GM12878 (cell line): Measurements from ENCODE around the gene BANP. TPM values are rescaled to one million over a fixed set of nuclear protein-coding genes. Genes with fewer than 3 reads are reported as not detected.
A peak's percentile ranks its signal among the peaks of the same experiment; 100 is the strongest.

ENCODE experiments used
- ATAC-seq: fragments of 200-7000 bp; cut with Tn5 transposase; 3 replicates; pipeline ENCODE4 v1.9.1; 2020; ENCODE audit warnings: mild to moderate bottlenecking, moderate library complexity
- BruUV-seq: library from RNA; stranded (reverse); fragments of 400-500 nt; replicated peaks from 2 replicates; lab custom pipeline; 2021; lab: Mats Ljungman, UMichigan
- CTCF ChIA-PET: fragments of 300-600 bp; sonication (Branson Sonifier 250); formaldehyde crosslinking; extraction: SDS; loops from one replicate; lab custom pipeline; 2021; ENCODE audit warnings: inconsistent platforms; lab: Yijun Ruan, JAX
- POLR2A ChIA-PET: fragments of 350-600 bp; formaldehyde crosslinking; extraction: SDS; loops from one replicate; lab custom pipeline; 2021; ENCODE audit warnings: inconsistent platforms; lab: Charles Lee
- RAD21 ChIA-PET: fragments of 300-600 bp; sonication (Branson Sonifier 250); formaldehyde crosslinking; loops from one replicate; lab custom pipeline; 2023; ENCODE audit warnings: antibody characterized with exemption; ENCODE audit not compliant: unreplicated experiment; lab: Charles Lee
- SMC1A ChIA-PET: fragments of 300-600 bp; sonication (Branson Sonifier 250); formaldehyde crosslinking; loops from one replicate; lab custom pipeline; 2023; ENCODE audit not compliant: unreplicated experiment, uncharacterized antibody; lab: Charles Lee
- DNase-seq: peaks from one replicate; pipeline ENCODE4 v3.0.0-alpha.2; 2011; ENCODE audit warnings: low read depth, low spot score
- FAIRE-seq: peaks from 3 replicates; lab custom pipeline; 2011; peaks lifted over from hg19 to GRCh38; lab: Jason Lieb, UNC
- H2AFZ ChIP-seq: 2 replicates; pipeline ENCODE4 v1.6.0; 2011; ENCODE audit warnings: low read depth, low read length, control low read depth; ENCODE audit not compliant: control insufficient read depth
- H3K27ac ChIP-seq: 2 replicates; pipeline ENCODE4 v1.5.1; 2011; ENCODE audit warnings: control low read depth; ENCODE audit not compliant: control insufficient read depth, insufficient read depth
- H3K27me3 ChIP-seq, 2 experiments: replicated peaks in 1 of 2; 2 replicates each; pipeline versions ENCODE4 v1.6.0 to v1.6.1; 2011; ENCODE audit warnings: low read length in 1 of 2; ENCODE audit not compliant: control insufficient read depth in 2 of 2, insufficient read depth in 2 of 2
- H3K36me3 ChIP-seq, 2 experiments: 2 replicates each; pipeline ENCODE4 v1.5.1; 2011; ENCODE audit warnings: low read length in 1 of 2; ENCODE audit not compliant: control insufficient read depth in 2 of 2, insufficient read depth in 2 of 2
- H3K4me1 ChIP-seq: 2 replicates; pipeline ENCODE4 v1.6.1; 2011; ENCODE audit warnings: mild to moderate bottlenecking, low read length, moderate library complexity, mixed read lengths; ENCODE audit not compliant: control insufficient read depth, insufficient read depth
- H3K4me2 ChIP-seq: 2 replicates; pipeline ENCODE4 v1.6.0; 2011; ENCODE audit warnings: control low read depth; ENCODE audit not compliant: control insufficient read depth, insufficient read depth
- H3K4me3 ChIP-seq: fragments of 200-600 bp; sonication (generic); 2 replicates; pipeline ENCODE4 v1.5.1; 2016
- H3K79me2 ChIP-seq: 2 replicates; pipeline ENCODE4 v1.6.0; 2011; ENCODE audit warnings: low read length; ENCODE audit not compliant: control insufficient read depth, insufficient read depth
- H3K9ac ChIP-seq: 2 replicates; pipeline ENCODE4 v1.8.0; 2011; ENCODE audit warnings: low read length, control low read depth, mixed read lengths; ENCODE audit not compliant: control insufficient read depth, insufficient read depth
- H3K9me3 ChIP-seq: replicated peaks from 3 replicates; pipeline ENCODE4 v1.5.1; 2011; ENCODE audit warnings: mild to moderate bottlenecking, low read length; ENCODE audit not compliant: control insufficient read depth, insufficient read depth
- H4K20me1 ChIP-seq: 2 replicates; pipeline ENCODE4 v1.6.0; 2011; ENCODE audit not compliant: control insufficient read depth, insufficient read depth
- RELA ChIP-seq: fragments of 450-650 bp; IDR thresholded peaks from 2 replicates; pipeline ENCODE4 v1.8.0; 2014; ENCODE audit warnings: borderline replicate concordance; ENCODE audit not compliant: partially characterized antibody
- SPI1 ChIP-seq: IDR thresholded peaks from 2 replicates; pipeline ENCODE4 v1.6.1; 2011; ENCODE audit warnings: low read depth, mild to moderate bottlenecking, low read length, moderate library complexity, borderline replicate concordance; ENCODE audit not compliant: insufficient read depth
- WGBS: methylation state at CpG from one replicate; pipeline ENCODE4 v1.1.6; 2016; ENCODE audit warnings: low lambda C conversion rate; ENCODE audit not compliant: insufficient replicate concordance, insufficient coverage; ENCODE audit errors: missing lambda C conversion rate; 5-methylcytosine and 5-hydroxymethylcytosine counted together
- in situ Hi-C: fragments of 300-500 bp; cut with MboI; formaldehyde crosslinking; loops from 9 replicates; pipeline ENCODE4 v1.14.3; 2018; ENCODE audit warnings: mixed read lengths
- intact Hi-C: fragments of 100-400 bp; cut with micrococcal nuclease; formaldehyde crosslinking; loops from one replicate; pipeline ENCODE4 v1.14.2; 2022; ENCODE audit not compliant: unreplicated experiment
- polyA plus RNA-seq, 11 experiments: library from polyadenylated mRNA; depleted of rRNA in 4 of 11; unstranded in 6 of 11; stranded (reverse) in 5 of 11; fragments of >200 nt; fragmentation: Nextera tagmentation in 4 of 11; fragmentation: Illumina TruSeq in 1 of 11; extraction: Ambion mirVana in 4 of 11; extraction: Trizol in 1 of 11; gene quantifications; 1 replicate in 1 of 11; 2 replicates in 10 of 11; pipeline versions ENCODE4 v1.2.1 to v1.2.3, GENCODE V29; 2011 to 2016; ENCODE audit warnings: inconsistent platforms in 2 of 11, missing spikeins in 2 of 11, low read depth in 1 of 11
- total RNA-seq, 4 experiments: library from RNA; depleted of rRNA in 3 of 4; stranded (reverse); fragments of >200 nt in 3 of 4; fragmentation: Illumina TruSeq in 1 of 4; extraction: Trizol in 1 of 4; gene quantifications; 2 replicates each; pipeline versions ENCODE4 v1.2.1 to v1.2.3, GENCODE V29; 2013 to 2021
- TF ChIP-seq, protein P1 (sequence below): IDR thresholded peaks from 2 replicates; pipeline ENCODE4 v1.6.1; 2012; ENCODE audit warnings: mild to moderate bottlenecking, low read depth, low read length

Gene BANP
- total and polyA plus RNA-seq, 10 of the 15 experiments (the other 5 are each of a cell fraction or from before 2014, with no cell fraction given) = 3.9 to 21.9 (median 12.2) TPM

DNA sequence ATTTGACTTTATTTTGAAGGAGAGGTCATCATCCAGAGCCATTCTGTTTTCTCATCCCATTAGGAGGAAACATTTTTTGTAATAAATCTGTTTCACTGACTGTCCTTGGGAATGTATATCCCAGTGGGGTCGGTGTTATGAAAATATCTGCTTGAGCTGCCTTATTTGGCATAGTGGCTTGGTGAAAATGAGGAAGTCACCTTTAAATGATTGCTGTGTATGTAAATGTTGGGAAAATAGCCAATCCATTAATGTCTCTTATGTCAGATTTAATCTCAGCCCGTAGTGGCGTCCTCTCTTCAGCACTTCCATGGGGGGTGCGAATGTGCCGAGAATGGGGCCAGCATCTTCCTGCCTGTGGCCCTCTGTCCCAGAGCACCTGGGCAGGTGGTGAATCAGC is 57.6 kb downstream of the BANP start:
- H2AFZ ChIP-seq = no peak overlapping the region
- no peak overlapping the region for H3K4me2 ChIP-seq
- H3K4me1 ChIP-seq = no peaks in the 10 kb centered on the region
- SMC1A ChIA-PET = no interaction called here
- H3K4me3 ChIP-seq = no peak overlapping the region
- intact Hi-C loops = no loop called here
- RAD21 ChIA-PET = no interaction called here
- no TSS peak for BruUV-seq
- FAIRE-seq (no peak), ATAC-seq (no peak), DNase-seq (no peak)
- H3K27me3 ChIP-seq = no peaks in the 10 kb centered on the region
- CTCF ChIA-PET = no interaction called here
- POLR2A ChIA-PET = no interaction called here
- H3K36me3 ChIP-seq = peaks cover 10 to 16% of the 10 kb centered on the region in 2 experiments; a peak in 3 of 4 replicates
- no peak overlapping the region for H3K9ac ChIP-seq
- no peaks in the 10 kb centered on the region for H3K79me2 ChIP-seq
- no peaks in the 10 kb centered on the region for H3K9me3 ChIP-seq
- in situ Hi-C loops = no loop called here
- TF ChIP-seq, protein P1, sequence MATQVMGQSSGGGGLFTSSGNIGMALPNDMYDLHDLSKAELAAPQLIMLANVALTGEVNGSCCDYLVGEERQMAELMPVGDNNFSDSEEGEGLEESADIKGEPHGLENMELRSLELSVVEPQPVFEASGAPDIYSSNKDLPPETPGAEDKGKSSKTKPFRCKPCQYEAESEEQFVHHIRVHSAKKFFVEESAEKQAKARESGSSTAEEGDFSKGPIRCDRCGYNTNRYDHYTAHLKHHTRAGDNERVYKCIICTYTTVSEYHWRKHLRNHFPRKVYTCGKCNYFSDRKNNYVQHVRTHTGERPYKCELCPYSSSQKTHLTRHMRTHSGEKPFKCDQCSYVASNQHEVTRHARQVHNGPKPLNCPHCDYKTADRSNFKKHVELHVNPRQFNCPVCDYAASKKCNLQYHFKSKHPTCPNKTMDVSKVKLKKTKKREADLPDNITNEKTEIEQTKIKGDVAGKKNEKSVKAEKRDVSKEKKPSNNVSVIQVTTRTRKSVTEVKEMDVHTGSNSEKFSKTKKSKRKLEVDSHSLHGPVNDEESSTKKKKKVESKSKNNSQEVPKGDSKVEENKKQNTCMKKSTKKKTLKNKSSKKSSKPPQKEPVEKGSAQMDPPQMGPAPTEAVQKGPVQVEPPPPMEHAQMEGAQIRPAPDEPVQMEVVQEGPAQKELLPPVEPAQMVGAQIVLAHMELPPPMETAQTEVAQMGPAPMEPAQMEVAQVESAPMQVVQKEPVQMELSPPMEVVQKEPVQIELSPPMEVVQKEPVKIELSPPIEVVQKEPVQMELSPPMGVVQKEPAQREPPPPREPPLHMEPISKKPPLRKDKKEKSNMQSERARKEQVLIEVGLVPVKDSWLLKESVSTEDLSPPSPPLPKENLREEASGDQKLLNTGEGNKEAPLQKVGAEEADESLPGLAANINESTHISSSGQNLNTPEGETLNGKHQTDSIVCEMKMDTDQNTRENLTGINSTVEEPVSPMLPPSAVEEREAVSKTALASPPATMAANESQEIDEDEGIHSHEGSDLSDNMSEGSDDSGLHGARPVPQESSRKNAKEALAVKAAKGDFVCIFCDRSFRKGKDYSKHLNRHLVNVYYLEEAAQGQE = no peak
- TF ChIP-seq SPI1 (0 out of 2 replicates have a peak, but pooled peaks have one; percentile 48), RELA (no peak)
- TF ChIP-seq, all 136 proteins: peak for 1
- Histone ChIP-seq H4K20me1 (no peaks in the 10 kb centered on the region), H3K27ac (no peak overlapping the region)
- WGBS = 96% methylated on average over 5 of the region's 5 CpGs
